ENCODE results near the gene PAX5. TPM values are rescaled to one million over a fixed set of nuclear protein-coding genes. Genes with fewer than 3 reads are reported as not detected.

The PAX5 gene
- polyA plus RNA-seq (2012; rRNA removed): 0.05 and 0.15 TPM in 2 replicates
- polyA plus RNA-seq (2012; cell fraction: cytosol; rRNA removed): 0.04 and 0.22 TPM in 2 replicates
- 0.05 and 0.10 TPM in 2 replicates for polyA plus RNA-seq (2012; cell fraction: nucleus; rRNA removed)

- 74% methylated on average over 27 of the region's 27 CpGs for WGBS (ENCODE audit: low lambda C conversion rate)
- H3K9ac ChIP-seq: no peak within 1 kb of the TSS
- no peaks in the 10 kb centered on the region for H3K9me2 ChIP-seq
- ChIA-PET POLR2A (no interaction called here), CTCF (no interaction called here)
- H3K9me3 ChIP-seq: no peaks in the 10 kb centered on the region
- H2AFZ ChIP-seq (ENCODE audit: low read depth): no peak within 1 kb of the TSS
- no peak within 1 kb of the TSS; a peak in 1 of 4 replicates for H3K4me3 ChIP-seq (ENCODE audit: low read depth in 2 of 2, low read length in 1 of 2)
- peaks cover 3 to 11% of the 10 kb centered on the region in 2 experiments; a peak in 1 of 4 replicates for H3K4me1 ChIP-seq (ENCODE audit: control insufficient read depth in 1 of 2, insufficient read depth in 2 of 2, low read depth in 1 of 2, low read length in 1 of 2)
- H3F3A ChIP-seq (replicated peaks; ENCODE audit: insufficient read depth): no peaks in the 10 kb centered on the region
- H4K20me1 ChIP-seq (ENCODE audit: insufficient read depth): no peaks in the 10 kb centered on the region
- no peak for DNase-seq
- 0 out of 2 replicates have a peak within 1 kb of the TSS, but pooled peaks have one; percentile 47 for H3K4me2 ChIP-seq
- H3K79me2 ChIP-seq (ENCODE audit: insufficient read depth): no peaks in the 10 kb centered on the region
- H3K27ac ChIP-seq (ENCODE audit: low read depth in 2 of 2, low read length in 1 of 2): no peak within 1 kb of the TSS
- H3K36me3 ChIP-seq (replicated peaks in 1 of 2; ENCODE audit: control insufficient read depth in 1 of 2, insufficient read depth in 2 of 2, low read length in 1 of 2): no peaks in the 10 kb centered on the region
- H3K27me3 ChIP-seq (ENCODE audit: insufficient read depth): peaks cover 82% of the 10 kb centered on the region
- TF ChIP-seq ELF1 (IDR thresholded peaks at IDR 0.05) (no peak), GATA2 (CRISPR knock-in tag; IDR thresholded peaks at IDR 0.05) (no peak), NFIC (IDR thresholded peaks at IDR 0.05; ENCODE audit: borderline replicate concordance) (no peak), TEAD4 (IDR thresholded peaks at IDR 0.05; ENCODE audit: borderline replicate concordance, insufficient read depth) (no peak), IRF3 (IDR thresholded peaks at IDR 0.05; ENCODE audit: low read depth, low read length) (no peak), USF2 (IDR thresholded peaks at IDR 0.05; ENCODE audit: borderline replicate concordance, low read depth, low read length) (no peak), FOXJ3 (CRISPR knock-in tag; IDR thresholded peaks at IDR 0.05) (no peak), POLR2AphosphoS5 (IDR thresholded peaks at IDR 0.05; ENCODE audit: low read depth, low read length) (no peak), NRF1 (IDR thresholded peaks at IDR 0.05; ENCODE audit: low read depth, low read length) (no peak), RCOR1 (IDR thresholded peaks at IDR 0.05; ENCODE audit: low read length) (no peak), ZBTB33 (IDR thresholded peaks at IDR 0.05; ENCODE audit: borderline replicate concordance, low read depth) (no peak), MXI1 (IDR thresholded peaks at IDR 0.05; ENCODE audit: low read depth, low read length) (no peak), CTCF (IDR thresholded peaks at IDR 0.05) (no peak), TCF12 (IDR thresholded peaks at IDR 0.05) (no peak), TAF1 (IDR thresholded peaks at IDR 0.05; ENCODE audit: borderline replicate concordance, low read depth, low read length) (no peak), RXRA (IDR thresholded peaks at IDR 0.05; ENCODE audit: borderline replicate concordance, low read depth) (no peak)
Observed at GRCh38 chr9:37033682-37034304, at the start of gene PAX5. TSS of gene PAX5 (minus strand) at chr9:37034268. CDS start at chr9:37034031, 237 bp downstream.
